HK-2 (cell line): ENCODE results near the gene BTAF1.
A peak's percentile ranks its signal among the peaks of the same experiment; 100 is the strongest.

Experiments used
- DNase-seq: peaks from one replicate; pipeline ENCODE4 v3.0.0-alpha.2; 2018; ENCODE audit not compliant: unreplicated experiment

BTAF1 gene

GRCh38 chr10:91908337-91909116, 15.0 kb upstream of the BTAF1 start:
- peak; percentile 78 for DNase-seq

- DNase-seq: peak; percentile 24
Measured at GRCh38 chr10:91909117-91909677, 14.4 kb upstream of the BTAF1 start, which contains the start of gene FGFBP3. FGFBP3 (minus strand) TSS chr10:91909486; CDS start chr10:91908969, 517 bp downstream.

- no peak for DNase-seq
Measured at GRCh38 chr10:91910467-91910866, 13.1 kb upstream of the BTAF1 start.

- no peak for DNase-seq
Measured at GRCh38 chr10:91919651-91920050, 3.9 kb upstream of the BTAF1 start.

- no peak for DNase-seq
Measured at GRCh38 chr10:91924212-91925021, 847 bp downstream of the BTAF1 start.

- DNase-seq: no peak
Measured at GRCh38 chr10:91925022-91925320, 1.4 kb downstream of the BTAF1 start.

- no peak for DNase-seq
Measured at GRCh38 chr10:91930939-91931338, 7.4 kb downstream of the BTAF1 start.

GRCh38 chr10:91931526-91932190, 8.1 kb downstream of the BTAF1 start:
- no peak for DNase-seq

- no peak for DNase-seq
Measured at GRCh38 chr10:91932737-91933136, 9.2 kb downstream of the BTAF1 start.

GRCh38 chr10:91935886-91936285, 12.3 kb downstream of the BTAF1 start:
- DNase-seq: no peak

GRCh38 chr10:91939653-91940052, 16.1 kb downstream of the BTAF1 start:
- DNase-seq: no peak

- DNase-seq: no peak
Measured at GRCh38 chr10:91941426-91941825, 17.9 kb downstream of the BTAF1 start.

- DNase-seq: no peak
Measured at GRCh38 chr10:91944880-91945630, 21.5 kb downstream of the BTAF1 start.

GRCh38 chr10:91953600-91954160, 30.1 kb downstream of the BTAF1 start:
- no peak for DNase-seq

GRCh38 chr10:91955114-91955513, 31.5 kb downstream of the BTAF1 start:
- DNase-seq: no peak

GRCh38 chr10:91957091-91957490, 33.5 kb downstream of the BTAF1 start:
- DNase-seq: no peak

GRCh38 chr10:91969297-91969696, 45.7 kb downstream of the BTAF1 start:
- no peak for DNase-seq

GRCh38 chr10:91974960-91975359, 51.4 kb downstream of the BTAF1 start:
- DNase-seq: no peak

GRCh38 chr10:91975438-91975837, 51.9 kb downstream of the BTAF1 start:
- DNase-seq: no peak

GRCh38 chr10:91976317-91977051, 52.9 kb downstream of the BTAF1 start:
- DNase-seq: no peak

GRCh38 chr10:91977491-91977890, 53.9 kb downstream of the BTAF1 start:
- no peak for DNase-seq
